EH (cell line): Measurements from ENCODE around the gene ATP6V1G3.
A peak's percentile ranks its signal among the peaks of the same experiment; 100 is the strongest.
"Not testable (repeated sequence)": the region's sequence is repeated elsewhere in the genome, so short reads cannot be mapped to it uniquely, and the experiment has no call there.

ENCODE experiments used
- DNase-seq: peaks from one replicate; pipeline ENCODE4 v3.0.0-alpha.2; 2015; ENCODE audit warnings: low read depth

The ATP6V1G3 gene

DNA sequence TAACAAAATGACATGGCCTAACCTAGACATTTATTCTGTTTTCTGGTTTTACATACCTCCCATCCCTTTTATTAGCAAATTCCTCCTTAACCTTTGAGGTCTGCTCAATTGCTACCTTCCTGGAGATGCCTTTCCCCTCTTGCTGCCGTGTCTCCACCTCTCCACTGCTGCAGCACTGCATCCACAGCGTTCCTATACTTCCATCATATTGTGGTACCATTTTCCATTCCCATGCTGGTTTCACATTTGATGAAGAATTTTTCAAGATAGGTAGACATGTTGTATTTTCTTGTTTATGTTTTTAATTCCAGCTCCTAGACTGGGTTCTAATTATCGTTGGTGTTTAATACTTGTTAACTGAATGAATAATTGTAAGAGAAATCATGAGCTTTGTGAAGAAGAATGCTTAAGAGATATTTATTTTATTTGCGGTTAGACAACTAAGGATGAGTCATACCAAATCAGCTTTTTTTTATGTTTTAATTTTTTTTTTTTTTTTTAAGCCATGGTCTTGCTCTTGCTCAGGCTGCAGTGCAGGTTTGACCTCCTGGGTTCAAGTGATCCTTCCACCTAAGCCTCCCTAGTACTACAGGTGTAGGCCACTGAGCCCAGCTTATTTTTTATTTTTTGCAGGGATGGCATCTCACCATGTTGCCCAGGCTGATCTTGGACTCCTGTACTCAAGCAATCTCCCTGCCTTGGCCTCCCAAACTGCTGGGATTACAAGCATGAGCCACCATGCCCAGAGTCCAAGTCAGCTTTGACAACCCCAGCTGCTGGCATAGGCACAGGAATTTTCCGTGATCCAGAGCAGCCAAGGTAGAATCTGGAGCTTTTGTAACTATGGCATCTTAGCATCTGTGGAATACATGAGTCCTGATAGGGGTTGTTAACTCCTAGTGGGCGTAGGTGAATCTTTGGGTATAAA lies 44.0 kb downstream of the ATP6V1G3 start:
- DNase-seq: peak; percentile 81

DNA sequence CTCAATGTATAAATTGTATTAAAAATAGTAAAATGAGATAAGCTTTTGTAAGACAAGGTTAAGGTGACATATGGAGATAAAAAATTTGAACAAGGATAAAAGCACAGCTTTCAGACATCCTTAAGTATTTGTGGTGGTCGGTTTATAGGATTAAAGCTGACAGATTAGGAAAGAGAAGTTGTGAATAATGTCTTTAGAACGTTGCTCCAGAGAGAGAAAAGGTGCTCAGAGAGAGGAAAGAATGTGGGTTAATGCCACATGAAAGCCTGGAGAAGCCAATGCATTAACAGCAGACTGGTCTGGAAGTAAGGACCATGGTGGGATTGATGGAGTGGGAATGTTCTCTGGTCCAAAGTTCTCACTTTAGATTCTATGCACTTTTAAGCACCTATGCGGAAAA lies 44.8 kb downstream of the ATP6V1G3 start:
- peak; percentile 51 for DNase-seq

DNA sequence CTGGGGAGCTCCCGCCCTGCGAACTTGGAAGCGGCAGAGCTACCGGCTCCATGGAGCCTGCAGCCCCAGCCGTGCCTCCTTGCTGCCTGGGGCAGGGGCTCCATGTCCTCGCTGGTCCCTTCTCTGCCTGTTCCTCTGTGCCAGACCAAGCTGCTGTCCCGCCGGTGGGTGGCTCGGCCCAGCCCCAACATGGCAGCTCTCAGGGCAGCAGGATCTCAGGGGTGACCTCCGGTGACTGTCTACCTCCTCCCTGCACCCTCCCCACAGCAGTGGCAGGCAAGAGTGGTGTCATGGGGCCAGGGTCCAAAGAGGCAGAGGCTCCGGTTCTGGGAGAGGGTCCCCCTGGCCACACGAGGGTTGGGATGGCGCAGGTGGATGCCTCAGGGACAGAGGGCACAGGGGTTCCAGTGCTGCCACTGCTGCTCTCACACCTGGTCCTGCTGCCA lies 45.8 kb downstream of the ATP6V1G3 start:
- no peak for DNase-seq

DNA sequence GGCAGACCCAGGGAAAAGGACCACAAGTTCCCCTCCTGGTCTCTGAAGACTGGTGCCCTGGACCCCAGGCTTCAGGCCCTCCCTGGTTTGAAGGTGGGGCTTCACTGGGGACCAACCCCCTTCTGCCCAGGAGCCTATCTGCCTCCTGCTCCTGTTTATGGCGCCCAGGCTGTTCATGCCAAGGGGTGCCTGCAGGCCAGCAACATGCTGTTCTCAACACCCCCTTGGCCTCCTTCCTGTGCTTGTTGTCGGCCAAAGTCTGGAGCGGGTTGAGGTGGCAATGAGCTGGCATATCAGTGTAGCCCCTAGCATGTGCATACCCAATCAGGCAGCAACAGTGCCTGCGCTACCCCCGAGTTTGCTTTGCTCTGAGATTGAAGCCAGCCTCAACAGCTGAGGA lies 46.3 kb downstream of the ATP6V1G3 start:
- no peak for DNase-seq

DNA sequence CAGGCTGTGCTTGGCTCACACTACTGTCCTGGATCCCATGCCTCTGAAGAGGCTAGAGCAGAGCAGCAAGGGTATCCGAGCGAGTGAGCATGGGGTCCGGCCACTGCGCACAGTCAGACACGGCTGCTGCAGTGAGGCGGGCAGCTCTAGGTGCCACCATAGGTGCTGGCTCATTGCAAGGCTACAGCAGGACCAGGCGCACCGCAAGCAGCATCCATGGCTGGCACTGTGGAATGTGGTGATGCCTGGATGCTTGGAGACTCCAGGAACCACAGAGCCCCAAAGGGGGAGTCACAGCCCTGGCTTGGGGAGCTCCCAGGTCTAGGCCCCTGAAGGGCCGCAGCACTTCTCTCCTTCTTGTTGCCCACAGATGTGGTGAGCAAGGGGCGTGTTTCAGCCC lies 47.2 kb downstream of the ATP6V1G3 start:
- peak; percentile 55 for DNase-seq

DNA sequence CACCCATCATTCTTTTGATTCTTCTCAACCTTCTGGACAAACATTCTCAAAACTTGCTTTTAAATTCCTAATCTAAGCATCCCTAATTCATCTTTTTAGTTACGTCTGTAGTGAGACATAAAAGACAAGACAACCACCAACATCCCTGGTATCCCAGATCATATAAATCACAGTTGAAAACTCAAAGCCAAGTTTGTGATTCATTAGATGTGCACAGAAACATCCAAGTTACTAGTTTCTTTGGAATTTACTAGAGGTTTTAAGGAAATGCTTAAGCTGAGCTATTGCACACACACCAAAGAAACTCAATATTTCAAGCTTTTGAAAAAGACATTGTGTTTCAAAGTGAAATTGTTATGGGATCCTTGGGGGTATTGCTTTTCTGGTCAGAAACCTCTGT lies 47.6 kb downstream of the ATP6V1G3 start:
- peak; percentile 97 for DNase-seq

DNA sequence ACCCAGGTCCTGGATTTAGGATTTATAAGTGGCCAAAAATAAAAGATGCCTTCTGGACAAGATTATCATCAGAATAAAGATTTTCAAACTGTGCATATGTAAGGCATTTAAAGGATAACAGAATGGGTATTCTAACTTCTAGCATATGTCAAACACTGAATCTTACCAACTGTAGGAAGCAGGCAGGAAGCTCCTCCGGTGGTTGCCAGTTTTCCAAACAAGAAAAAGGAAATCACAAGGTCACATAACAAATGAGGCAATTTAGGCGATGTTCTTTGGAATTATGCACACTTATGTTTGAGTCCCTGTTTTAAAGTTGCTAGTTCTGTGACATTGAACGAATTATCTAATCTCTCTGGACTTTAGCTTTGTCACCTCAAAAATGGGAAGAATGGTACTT lies 48.9 kb downstream of the ATP6V1G3 start:
- DNase-seq: peak; percentile 34

DNA sequence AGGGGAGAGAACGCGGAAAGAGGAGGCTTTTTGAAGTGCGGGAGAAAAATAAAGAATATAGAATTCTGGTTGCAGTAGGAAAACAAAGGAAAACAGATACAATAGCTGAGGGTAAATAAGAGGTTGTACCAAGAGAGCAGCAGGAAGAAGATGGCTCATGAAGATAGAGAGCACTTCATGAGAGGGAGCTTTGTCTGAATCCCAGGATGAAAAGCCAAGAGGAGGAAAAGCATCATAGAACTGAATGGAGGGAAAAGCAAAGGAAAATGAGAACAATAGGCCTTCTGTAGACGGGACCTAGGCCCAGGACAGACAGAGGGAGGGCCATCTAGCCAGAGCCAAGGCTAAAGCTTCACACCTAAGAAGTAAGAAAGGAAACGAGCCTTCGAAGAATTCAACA lies 49.5 kb downstream of the ATP6V1G3 start:
- no peak for DNase-seq

DNA sequence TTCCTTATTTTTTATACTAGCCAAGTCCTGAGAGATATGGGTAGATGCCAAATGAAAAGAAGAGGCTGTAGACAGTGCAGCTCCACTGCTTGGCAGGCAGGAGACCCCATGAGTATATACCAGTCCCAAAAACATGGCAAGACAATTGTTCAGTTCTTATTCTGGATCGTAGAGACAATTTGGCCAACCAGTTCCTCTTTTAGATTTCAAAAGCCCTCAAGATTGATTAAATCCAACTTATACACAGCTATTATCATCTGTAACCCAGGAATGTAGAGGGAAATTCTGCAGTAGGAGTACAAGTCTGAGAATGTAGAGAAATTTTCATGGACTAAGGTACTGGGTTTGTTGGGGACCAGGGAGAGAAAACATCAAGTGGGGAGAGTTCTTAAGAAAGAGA lies 50.3 kb downstream of the ATP6V1G3 start:
- DNase-seq: no peak

DNA sequence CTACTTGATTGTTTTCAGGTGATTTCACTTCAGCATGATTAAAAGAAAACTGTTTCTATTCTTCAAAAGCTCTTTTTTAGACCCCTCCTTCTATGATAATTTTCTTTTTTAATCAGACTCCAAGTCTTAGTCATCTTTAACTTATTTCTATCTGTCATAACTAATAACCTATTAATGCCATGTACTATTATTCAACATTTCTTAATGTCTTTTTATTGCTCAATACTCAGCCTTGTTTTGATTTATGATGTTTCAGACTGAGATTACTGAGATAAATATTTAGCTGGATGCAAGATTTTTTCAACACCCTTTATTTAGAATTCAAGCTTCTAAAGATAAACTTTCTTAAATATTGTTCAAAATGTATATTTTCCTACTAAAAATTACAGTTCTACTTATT lies 53.6 kb downstream of the ATP6V1G3 start:
- no peak for DNase-seq

DNA sequence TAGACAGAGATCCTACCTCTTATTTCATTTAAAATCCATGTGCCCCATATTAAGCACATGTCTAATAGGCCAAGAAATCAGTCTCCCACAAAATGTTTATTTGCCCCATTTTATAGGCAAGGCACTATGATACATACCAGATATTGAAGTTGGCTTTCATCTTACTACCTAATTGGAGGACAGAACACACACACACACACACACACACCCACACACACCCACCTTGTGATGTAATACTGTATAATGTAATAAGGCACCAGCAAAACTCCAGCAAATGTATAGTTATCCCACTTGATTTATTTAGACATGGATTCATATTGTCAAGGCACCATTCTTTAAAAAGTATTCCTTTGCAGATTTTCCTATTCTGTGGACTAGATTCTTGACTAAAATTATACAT lies 56.8 kb downstream of the ATP6V1G3 start:
- DNase-seq: no peak

DNA sequence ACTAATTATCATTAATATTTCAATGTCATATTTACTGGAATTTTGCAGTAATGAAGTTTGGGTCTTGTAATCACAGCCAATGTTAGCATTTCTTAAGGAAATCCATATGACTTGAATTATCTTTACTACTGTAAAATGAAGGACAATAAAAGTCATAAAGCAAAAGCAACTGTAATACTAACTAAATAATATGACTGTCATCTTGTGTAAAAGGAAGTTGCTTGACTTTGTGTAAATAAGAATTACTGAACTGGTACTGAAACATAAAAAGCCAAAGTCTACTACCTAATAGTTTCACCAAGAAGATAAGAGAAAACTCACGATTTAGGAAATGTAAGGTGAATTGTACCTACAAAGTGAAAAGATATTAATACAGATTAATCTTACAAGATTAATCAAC lies 57.5 kb downstream of the ATP6V1G3 start:
- DNase-seq: no peak

DNA sequence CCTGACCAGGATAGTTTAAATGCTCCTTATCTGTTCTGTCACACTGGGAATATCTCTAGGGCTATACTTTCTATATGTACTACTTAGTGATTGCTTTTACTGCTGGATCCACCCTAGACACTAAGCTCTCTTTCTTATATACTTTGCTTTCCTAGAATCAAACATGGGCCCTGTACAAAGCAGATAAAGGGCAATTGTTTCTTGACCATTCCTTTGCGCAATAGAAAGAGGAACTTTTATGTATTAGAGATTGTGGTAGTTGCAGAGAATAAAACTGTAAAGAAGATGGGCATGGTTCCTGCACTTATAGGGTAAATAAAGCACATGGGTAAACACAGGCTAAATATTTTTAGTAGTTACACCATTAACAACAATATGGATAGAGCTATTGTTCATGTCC lies 58.8 kb downstream of the ATP6V1G3 start:
- DNase-seq: no peak

DNA sequence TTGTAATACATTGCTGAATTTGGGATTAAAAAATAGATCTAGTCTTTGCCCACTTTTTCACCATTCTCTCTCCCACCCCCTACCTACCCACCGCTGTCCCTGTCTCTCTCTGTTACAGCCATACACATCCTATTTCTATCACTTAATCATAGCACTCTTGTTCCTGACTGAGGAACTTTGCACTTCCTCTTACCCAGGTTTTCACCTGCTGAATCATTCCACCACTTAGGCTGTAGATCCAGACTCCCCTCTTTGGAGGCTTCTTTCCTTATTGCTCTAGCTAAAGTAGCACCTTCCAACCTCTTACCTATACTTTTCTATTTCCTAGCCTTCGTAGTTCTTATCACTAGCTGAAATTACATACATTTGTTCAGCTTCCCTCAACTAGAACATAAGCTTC lies 59.6 kb downstream of the ATP6V1G3 start:
- DNase-seq: no peak

DNA sequence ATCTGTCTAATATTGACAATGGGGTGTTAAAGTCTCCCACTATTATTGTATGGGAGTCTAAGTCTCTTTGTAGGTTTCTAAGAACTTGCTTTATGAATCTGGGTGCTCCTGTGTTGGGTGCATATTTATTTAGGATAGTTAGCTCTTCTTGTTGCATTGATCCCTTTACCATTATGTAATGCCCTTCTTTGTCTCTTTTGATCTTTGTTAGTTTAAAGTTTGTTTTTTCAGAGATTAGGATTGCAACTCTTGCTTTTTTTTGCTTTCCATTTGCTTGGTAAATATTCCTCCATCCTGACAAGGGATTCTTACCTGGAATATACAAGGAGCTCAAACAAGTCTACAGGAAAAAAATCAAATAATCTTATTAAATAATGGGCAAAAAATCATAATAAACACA lies 63.1 kb downstream of the ATP6V1G3 start:
- DNase-seq: not testable (repeated sequence)
